ENCODE measurements around the gene C4BPB. TPM values are rescaled to one million over a fixed set of nuclear protein-coding genes. Genes with fewer than 3 reads are reported as not detected.

Gene C4BPB
- total RNA-seq, 1 donor from 2014 or later, result 0.82 TPM

DNA sequence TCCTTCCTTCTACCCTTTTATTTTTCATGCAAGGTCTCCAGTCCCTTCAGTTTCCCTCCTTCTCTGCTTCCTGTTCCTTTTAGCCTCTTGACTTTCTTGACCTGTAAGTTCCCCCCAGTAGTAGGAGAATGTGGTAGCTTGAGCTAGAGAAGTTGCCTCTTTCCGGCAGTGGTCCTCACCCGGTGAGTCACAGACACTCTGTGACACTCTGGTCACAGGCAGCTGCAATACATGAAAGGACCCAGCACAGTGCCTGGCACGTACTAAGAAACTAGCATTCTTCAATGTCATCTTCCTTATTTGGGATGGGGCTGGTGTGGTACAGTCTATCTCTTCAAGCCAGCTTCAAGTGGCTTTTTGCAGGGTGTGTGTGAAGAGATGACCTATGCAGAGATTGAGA lies 19.6 kb upstream of the C4BPB start:
- intact Hi-C loops (cut with micrococcal nuclease), result no loop called here
- H3K4me3 Mint-ChIP-seq, result no peak overlapping the region
- H3K27ac Mint-ChIP-seq, result no peak overlapping the region
- H3K36me3 Mint-ChIP-seq (ENCODE audit: low read depth), result peaks cover 4% of the 10 kb centered on the region
- no peaks in the 10 kb centered on the region for H3K27me3 Mint-ChIP-seq
- peaks cover 4% of the 10 kb centered on the region for H3K9me3 Mint-ChIP-seq
- no peak for DNase-seq
- H3K4me1 Mint-ChIP-seq, result peaks cover 24% of the 10 kb centered on the region

DNA sequence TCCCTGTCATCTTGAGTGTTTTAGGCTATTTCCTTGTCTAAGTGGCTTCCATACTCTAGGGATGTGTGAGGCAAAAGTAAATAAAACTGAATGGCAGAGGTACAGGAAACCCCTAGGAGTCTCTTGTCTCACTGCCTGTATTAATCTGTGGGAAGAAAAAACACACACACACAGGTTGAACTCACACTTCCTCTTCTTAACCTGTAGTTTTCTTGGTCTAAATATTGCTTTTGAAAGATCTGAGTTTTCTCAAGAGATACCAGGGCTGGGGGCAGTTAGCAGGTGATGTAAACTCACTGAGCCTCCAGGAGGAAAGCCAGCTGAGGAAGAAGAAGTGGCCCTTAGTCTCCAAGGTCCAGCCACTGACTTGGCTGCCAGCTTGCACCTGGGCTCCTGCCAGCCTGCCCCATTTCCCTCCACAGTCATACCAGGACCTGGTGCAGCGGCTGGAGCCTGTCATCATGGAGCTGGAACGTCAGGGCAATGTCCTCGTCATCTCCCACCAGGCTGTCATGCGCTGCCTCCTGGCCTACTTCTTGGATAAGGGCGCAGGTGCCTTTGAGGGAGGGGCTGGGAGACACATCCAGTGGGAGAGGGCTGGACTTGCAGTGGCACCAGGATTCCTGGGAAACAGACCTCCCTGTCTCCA lies 18.7 kb upstream of the C4BPB start:
- Mint-ChIP-seq H3K27me3 (peaks cover 6% of the 10 kb centered on the region), H3K36me3 (ENCODE audit: low read depth) (peaks cover 4% of the 10 kb centered on the region), H3K4me1 (peaks cover 24% of the 10 kb centered on the region), H3K4me3 (no peak overlapping the region), H3K9me3 (peaks cover 4% of the 10 kb centered on the region), H3K27ac (no peak overlapping the region)
- intact Hi-C loops (cut with micrococcal nuclease), result no loop called here
- no peak for DNase-seq

DNA sequence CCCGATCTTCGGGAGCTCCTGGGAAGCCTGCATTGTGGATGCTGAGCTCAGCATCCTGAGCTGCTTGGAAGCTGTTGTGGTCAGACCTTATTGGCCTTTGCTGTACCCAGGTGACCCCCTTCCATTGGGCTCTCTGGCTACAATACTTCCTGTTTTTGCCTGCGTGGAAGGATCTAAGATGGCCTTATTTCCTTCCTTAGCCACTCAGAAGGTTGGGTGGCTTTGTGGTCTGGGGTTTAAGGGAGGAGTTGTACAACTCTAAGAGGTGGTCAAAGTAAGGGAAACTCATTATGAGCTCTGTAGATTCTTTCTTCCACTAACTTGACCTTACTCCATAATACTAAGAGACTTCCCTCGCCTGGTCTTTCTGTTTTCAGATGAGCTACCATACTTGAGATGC lies 17.8 kb upstream of the C4BPB start:
- peak overlapping the region; percentile 8 for H3K4me3 Mint-ChIP-seq
- H3K27ac Mint-ChIP-seq, result peak overlapping the region; percentile 19
- H3K27me3 Mint-ChIP-seq, result peaks cover 12% of the 10 kb centered on the region
- intact Hi-C loops (cut with micrococcal nuclease), result no loop called here
- DNase-seq, result peak; percentile 69
- peaks cover 4% of the 10 kb centered on the region for H3K36me3 Mint-ChIP-seq (ENCODE audit: low read depth)
- H3K4me1 Mint-ChIP-seq, result peaks cover 24% of the 10 kb centered on the region
- H3K9me3 Mint-ChIP-seq, result peaks cover 4% of the 10 kb centered on the region

DNA sequence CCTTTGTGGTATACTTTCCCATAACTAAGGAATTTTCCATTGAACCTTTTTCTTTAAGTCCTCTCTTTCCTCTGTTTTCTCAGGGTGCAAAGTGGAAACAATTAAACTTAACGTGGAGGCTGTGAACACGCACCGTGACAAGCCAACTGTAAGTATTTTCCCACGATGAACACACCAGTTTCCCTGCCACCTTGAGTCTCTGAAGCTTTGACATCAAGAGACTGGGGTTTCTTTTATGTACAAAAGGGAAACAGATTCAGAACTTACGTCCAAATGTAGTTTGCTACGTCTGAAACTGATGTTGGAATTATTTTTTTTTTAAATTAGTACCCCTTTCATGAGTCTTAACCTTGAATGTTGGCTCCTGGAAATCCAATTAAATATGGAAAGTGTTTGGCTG lies 17.2 kb upstream of the C4BPB start:
- intact Hi-C loops (cut with micrococcal nuclease), result no loop called here
- no peak overlapping the region for H3K27ac Mint-ChIP-seq

DNA sequence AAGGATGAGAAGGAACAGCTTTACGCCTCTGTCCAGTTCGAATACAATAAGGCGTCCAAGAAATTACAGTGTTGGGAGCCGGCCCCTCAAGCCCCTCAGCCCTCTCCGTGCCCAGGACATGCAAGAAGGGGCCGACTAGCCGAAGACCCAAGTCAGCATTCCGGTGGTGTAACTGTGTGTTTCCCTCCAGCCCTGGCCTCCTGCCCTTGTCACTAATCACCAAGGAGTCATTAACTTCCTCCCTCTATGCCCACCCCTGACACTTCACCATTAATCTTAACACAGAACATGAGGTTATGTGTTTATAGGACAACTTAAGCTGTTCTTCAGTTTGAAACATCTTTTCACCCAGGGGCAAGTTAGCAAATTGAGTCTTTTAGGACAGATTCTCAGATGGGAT lies 16.4 kb upstream of the C4BPB start:
- peaks cover 4% of the 10 kb centered on the region for H3K36me3 Mint-ChIP-seq (ENCODE audit: low read depth)
- H3K27ac Mint-ChIP-seq, result no peak overlapping the region
- no peak overlapping the region for H3K4me3 Mint-ChIP-seq
- peaks cover 24% of the 10 kb centered on the region for H3K4me1 Mint-ChIP-seq
- no peak for DNase-seq
- intact Hi-C loops (cut with micrococcal nuclease), result no loop called here
- H3K27me3 Mint-ChIP-seq, result peaks cover 20% of the 10 kb centered on the region
- peaks cover 4% of the 10 kb centered on the region for H3K9me3 Mint-ChIP-seq

More for the DNA sequence above, 17.2 kb upstream of the C4BPB start:
- Mint-ChIP-seq H3K4me1 (peaks cover 24% of the 10 kb centered on the region), H3K36me3 (ENCODE audit: low read depth) (peaks cover 4% of the 10 kb centered on the region), H3K4me3 (no peak overlapping the region), H3K9me3 (peaks cover 4% of the 10 kb centered on the region), H3K27me3 (peaks cover 16% of the 10 kb centered on the region)
- no peak for DNase-seq

DNA sequence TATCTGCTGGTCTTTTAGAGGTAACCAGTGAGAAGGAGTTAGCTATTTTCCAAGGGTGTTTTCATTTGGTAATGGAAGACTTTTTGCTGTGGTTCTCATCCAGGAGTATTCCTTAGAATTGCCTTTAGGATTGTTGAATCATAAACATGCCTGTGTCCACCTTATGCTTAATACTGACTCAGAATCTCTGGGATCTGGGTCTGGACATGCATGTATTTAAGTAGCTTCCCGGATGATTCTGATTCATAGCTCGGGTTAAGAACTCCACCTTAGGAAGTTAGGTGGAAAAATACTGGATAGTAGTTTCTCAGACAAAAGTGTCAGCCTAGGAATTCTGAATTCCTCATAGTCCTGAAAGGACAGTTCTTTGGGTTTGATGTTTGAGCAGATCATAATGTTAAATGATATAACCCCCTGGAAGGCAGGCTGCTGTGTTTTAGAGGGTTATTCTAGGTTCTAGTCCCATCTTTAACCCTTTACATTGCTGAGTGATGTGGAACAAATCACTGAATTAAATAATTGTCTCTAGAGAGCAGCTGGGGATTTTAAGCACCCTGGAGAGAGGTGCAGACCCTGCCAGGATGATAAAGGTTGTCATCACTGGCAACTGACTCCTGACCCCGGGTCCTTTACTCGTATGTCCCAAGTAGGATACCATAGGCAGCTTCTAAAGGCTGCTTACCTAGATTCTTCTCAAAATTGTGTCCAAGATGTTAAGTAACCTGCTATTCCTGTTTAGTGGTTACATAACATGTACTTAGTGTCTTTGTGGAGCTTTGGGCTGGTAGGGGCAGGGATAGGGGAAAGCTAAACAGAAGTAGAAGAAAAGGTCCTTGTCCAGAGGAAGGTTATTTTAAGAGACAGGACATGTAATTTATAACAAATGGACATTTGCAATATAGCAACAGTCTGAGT lies 14.5 kb upstream of the C4BPB start:
- intact Hi-C loops (cut with micrococcal nuclease), result no loop called here
- peaks cover 21% of the 10 kb centered on the region for H3K4me1 Mint-ChIP-seq
- H3K27ac Mint-ChIP-seq, result no peak overlapping the region
- DNase-seq, result no peak
- no peak overlapping the region for H3K4me3 Mint-ChIP-seq
- H3K27me3 Mint-ChIP-seq, result peaks cover 21% of the 10 kb centered on the region
- peaks cover 4% of the 10 kb centered on the region for H3K9me3 Mint-ChIP-seq
- H3K36me3 Mint-ChIP-seq (ENCODE audit: low read depth), result peaks cover 2% of the 10 kb centered on the region

DNA sequence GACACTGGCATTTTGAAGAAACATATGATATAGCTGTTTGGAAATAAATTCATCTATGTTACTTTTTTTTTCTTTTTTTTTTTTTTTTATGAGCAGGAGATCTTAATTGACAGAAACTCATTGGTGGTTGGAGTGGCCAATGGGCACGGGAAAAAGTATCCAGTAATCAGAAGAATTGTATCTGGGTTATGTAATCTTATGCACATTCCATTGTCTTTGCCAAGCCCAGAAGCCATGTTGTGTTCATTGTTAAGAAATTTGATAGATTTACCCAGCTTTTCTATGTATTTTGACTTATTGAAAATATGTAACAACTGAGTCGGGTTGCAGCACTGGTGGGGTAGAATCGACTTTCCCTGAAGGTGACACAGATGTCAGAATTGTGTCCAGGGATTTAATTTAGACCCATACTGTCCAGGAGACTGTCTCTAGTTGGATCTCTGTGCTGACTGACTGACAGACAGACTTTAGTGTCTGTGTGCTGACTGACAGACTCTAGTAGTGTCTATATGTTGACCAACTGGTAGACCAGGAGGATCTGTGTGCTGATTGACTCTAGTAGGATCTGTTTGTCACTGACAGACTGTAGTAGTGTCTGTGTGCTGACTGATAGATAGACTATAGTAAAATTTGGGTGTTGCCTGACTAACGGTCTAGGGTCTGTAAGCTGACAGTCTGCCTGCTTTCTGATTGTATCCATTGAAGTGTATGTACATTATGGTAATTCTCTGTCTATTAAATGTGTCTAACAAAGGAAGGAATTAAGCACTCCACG lies 12.3 kb upstream of the C4BPB start:
- Mint-ChIP-seq H3K27ac (no peak overlapping the region), H3K9me3 (no peaks in the 10 kb centered on the region), H3K4me1 (peaks cover 2% of the 10 kb centered on the region), H3K4me3 (no peak overlapping the region), H3K27me3 (peaks cover 24% of the 10 kb centered on the region), H3K36me3 (ENCODE audit: low read depth) (no peaks in the 10 kb centered on the region)
- intact Hi-C loops (cut with micrococcal nuclease), result loop anchor here (5.0 kb wide), 1 partner anchor 69 kb away; no protein-coding TSS in a partner anchor
- DNase-seq, result no peak

DNA sequence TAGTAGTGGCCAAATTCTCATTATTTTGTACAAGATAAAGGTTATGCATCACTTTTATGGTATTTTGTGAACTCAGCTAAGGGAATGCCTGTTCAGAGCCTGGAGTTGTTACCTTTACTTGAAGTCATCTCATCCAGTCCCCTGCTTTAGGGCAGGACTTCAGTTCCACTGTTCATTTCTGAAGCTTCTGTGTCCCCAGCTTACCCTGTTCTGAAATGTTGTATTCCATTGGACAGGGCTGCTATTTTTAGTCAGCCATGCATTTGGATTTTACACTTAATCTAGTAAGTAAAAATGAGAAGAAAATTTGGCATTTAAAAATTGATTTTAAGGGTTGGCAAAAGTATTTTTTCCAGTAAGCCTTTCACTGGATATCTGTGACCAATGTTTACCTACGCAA lies 11.6 kb upstream of the C4BPB start:
- H3K36me3 Mint-ChIP-seq (ENCODE audit: low read depth), result no peaks in the 10 kb centered on the region
- H3K4me3 Mint-ChIP-seq, result no peak overlapping the region
- intact Hi-C loops (cut with micrococcal nuclease), result loop anchor here (5.0 kb wide), 1 partner anchor 70 kb away; no protein-coding TSS in a partner anchor
- no peak for DNase-seq
- H3K4me1 Mint-ChIP-seq, result no peaks in the 10 kb centered on the region
- H3K27me3 Mint-ChIP-seq, result peaks cover 28% of the 10 kb centered on the region
- no peak overlapping the region for H3K27ac Mint-ChIP-seq
- no peaks in the 10 kb centered on the region for H3K9me3 Mint-ChIP-seq

DNA sequence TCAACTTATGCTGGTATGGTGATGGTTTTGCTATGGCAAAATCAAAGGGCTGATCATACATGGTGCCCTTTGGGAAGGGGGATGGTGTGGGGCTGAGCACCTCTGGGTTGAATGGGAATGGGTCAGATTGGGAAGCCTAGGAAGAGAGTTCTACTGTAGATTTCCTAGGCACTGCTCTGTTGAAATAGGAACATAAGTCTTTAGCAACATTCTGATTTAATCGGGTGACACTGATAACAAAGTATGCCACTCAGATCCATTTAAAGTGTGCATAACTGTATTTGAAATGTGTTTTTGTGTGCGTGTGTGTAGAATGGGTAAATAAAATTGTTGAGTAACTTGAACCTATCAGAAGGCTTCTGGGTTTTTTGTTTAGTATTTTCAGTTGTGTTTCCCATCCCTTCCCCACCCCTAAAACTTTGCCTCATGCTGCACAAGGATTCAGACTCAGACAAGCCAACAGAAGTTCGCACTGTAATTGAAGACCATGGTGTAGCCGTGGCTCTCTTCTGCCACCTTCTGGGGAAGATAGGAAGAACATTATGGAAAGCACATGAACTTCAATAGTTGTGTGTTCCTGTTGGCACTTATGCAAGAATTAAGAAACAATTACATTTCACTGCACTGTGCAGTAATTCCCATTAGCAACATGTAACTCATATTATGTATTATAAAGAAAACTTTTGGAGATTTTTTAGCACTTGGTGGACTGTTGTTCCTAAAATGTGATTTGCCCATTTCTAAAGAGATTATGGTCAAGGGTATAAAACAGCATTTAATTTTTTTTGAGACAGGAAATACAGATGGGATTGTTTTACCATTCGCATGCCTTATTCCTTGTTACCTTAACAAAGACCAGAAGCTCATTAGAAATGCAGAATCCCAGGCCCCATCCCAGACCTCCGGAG lies 10.9 kb upstream of the C4BPB start:
- no peaks in the 10 kb centered on the region for H3K4me1 Mint-ChIP-seq
- H3K27ac Mint-ChIP-seq, result no peak overlapping the region
- DNase-seq, result peak; percentile 92
- H3K36me3 Mint-ChIP-seq (ENCODE audit: low read depth), result no peaks in the 10 kb centered on the region
- intact Hi-C loops (cut with micrococcal nuclease), result loop anchor here (1.0 to 5.0 kb wide), 2 partner anchors 27 to 70 kb away; no protein-coding TSS in a partner anchor
- no peaks in the 10 kb centered on the region for H3K9me3 Mint-ChIP-seq
- no peak overlapping the region for H3K4me3 Mint-ChIP-seq
- peaks cover 35% of the 10 kb centered on the region for H3K27me3 Mint-ChIP-seq

DNA sequence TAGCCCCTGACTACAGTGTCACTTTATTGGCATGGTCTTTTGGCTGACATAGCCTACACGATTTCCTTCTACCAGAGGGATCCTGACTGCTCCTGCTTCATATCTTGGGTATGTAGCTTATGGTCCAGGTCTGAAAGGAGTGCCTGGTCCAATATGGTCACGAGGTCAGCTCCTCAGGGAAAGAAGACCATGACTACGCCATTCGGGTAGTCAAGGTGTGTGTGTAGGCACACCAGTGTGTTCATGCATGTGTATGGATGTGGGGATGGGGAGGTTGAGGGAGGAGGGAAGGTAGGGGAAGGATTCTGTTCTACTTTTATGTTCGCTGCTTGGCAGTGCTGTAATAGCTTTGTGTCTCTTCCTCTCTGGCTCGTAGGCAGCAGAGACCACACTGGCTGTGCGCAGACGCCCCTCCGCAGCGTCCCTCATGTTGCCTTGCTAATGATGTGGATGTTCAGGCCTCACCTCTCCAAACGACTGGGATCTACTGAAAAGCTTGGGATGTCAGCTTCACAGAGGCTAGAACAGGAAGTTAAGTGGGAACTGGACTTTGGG lies 10.0 kb upstream of the C4BPB start:
- Mint-ChIP-seq H3K36me3 (ENCODE audit: low read depth) (no peaks in the 10 kb centered on the region), H3K4me1 (no peaks in the 10 kb centered on the region), H3K27ac (no peak overlapping the region), H3K9me3 (no peaks in the 10 kb centered on the region), H3K27me3 (peaks cover 43% of the 10 kb centered on the region), H3K4me3 (no peak overlapping the region)
- DNase-seq, result no peak
- intact Hi-C loops (cut with micrococcal nuclease), result loop anchor here (1.0 to 5.0 kb wide), 2 partner anchors 28 to 71 kb away; no protein-coding TSS in a partner anchor

DNA sequence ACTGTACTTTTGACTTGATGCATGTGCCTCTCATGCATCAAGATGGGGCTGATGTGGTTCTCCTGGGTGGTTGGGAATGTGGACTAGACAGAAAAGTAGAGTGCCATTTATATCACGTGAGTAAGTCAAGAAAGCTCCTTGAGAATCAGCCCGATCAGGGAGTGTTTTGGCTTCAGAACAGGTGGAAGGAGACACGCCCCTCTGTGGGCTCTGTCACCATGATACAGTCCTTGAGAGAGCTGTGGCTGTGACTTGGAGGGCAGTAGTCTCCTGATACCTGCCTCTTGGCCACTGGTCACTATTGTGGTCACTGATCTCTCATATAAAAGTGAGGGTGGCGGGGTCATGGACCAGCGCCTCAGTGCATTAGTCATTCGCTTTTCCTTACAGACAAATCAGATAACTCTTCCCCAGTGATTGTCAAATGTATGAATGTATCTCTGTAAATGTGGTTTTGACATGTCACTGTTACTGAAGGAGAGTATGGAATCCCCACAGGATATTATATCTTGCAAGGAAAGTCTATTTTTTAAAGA lies 8.9 kb upstream of the C4BPB start:
- intact Hi-C loops (cut with micrococcal nuclease), result loop anchor here (5.0 kb wide), 1 partner anchor 72 kb away; no protein-coding TSS in a partner anchor
- no peak overlapping the region for H3K4me3 Mint-ChIP-seq

DNA sequence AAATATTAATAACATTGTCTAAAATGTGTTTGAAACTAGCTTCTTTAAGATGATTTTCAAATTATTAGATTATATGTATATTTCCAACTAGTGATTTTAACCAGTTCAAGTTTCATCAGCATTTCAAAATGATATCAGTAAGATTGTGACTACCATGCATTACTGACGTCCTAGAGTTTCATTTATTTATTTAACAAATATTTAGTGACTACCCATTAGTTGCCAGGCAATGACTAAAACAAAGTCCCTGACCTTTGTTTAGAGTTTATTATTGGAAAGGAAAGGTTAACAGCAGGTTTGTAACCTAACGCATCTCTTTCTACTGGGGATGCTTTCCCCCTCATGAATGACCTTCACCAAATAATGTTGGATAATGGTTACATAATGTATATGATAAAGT lies 7.6 kb upstream of the C4BPB start:
- Mint-ChIP-seq H3K36me3 (ENCODE audit: low read depth) (no peaks in the 10 kb centered on the region), H3K4me1 (peaks cover 12% of the 10 kb centered on the region), H3K27ac (no peak overlapping the region), H3K27me3 (peaks cover 31% of the 10 kb centered on the region), H3K4me3 (no peak overlapping the region), H3K9me3 (no peaks in the 10 kb centered on the region)
- intact Hi-C loops (cut with micrococcal nuclease), result no loop called here
- no peak for DNase-seq

More for the DNA sequence above, 8.9 kb upstream of the C4BPB start:
- Mint-ChIP-seq H3K27ac (no peak overlapping the region), H3K27me3 (peaks cover 41% of the 10 kb centered on the region), H3K4me1 (peaks cover 6% of the 10 kb centered on the region), H3K36me3 (ENCODE audit: low read depth) (no peaks in the 10 kb centered on the region), H3K9me3 (no peaks in the 10 kb centered on the region)
- no peak for DNase-seq
